Left renal cortex interstitium (tissue), 4 donors: ENCODE measurements around the gene RANGRF. TPM values are rescaled to one million over a fixed set of nuclear protein-coding genes. Genes with fewer than 3 reads are reported as not detected.

ENCODE experiments used
- polyA plus RNA-seq, 4 donors: library from polyadenylated mRNA; unstranded; fragments of 120-200 nt; gene quantifications; one replicate each; pipeline ENCODE4 v1.2.1, GENCODE V29; 2013; ENCODE audit not compliant: insufficient read length in 4 of 4

Gene RANGRF
- polyA plus RNA-seq, 4 donors: 27.8 to 36.7 (median 31.5) TPM

Other genes starting within 250 kb of the RANGRF start
- 1 to 10 TPM in 2 of 4 donors, under 1 TPM in 2; 0.84 to 1.8 (median 0.96) TPM for gene ALOX15B, start 249.6 kb upstream of the RANGRF start, polyA plus RNA-seq
- under 1 TPM; 0.65 to 0.99 (median 0.75) TPM for gene ALOX12B, start 201.0 kb upstream of the RANGRF start, polyA plus RNA-seq
- under 1 TPM in 1 of 4 donors, not detected in 3; 0.05 TPM for gene ALOXE3, start 170.2 kb upstream of the RANGRF start, polyA plus RNA-seq
- under 1 TPM in 1 of 4 donors, not detected in 3; 0.13 TPM for gene HES7, start 164.6 kb upstream of the RANGRF start, polyA plus RNA-seq
- gene PER1, start 136.3 kb upstream of the RANGRF start, polyA plus RNA-seq: 10 to 100 TPM; 19.7 to 37.7 (median 30.8) TPM
- gene VAMP2, start 125.7 kb upstream of the RANGRF start, polyA plus RNA-seq: 100 to 1,000 TPM; 107 to 139 (median 124) TPM
- 10 to 100 TPM; 24.1 to 25.9 (median 24.4) TPM for gene TMEM107, start 112.3 kb upstream of the RANGRF start, polyA plus RNA-seq
- gene BORCS6, start 98.5 kb upstream of the RANGRF start, polyA plus RNA-seq: 1 to 10 TPM; 3.7 to 6.5 (median 5.0) TPM
- gene AURKB, start 78.1 kb upstream of the RANGRF start, polyA plus RNA-seq: 10 to 100 TPM; 26.7 to 40.2 (median 36.0) TPM
- gene CTC1, start 40.6 kb upstream of the RANGRF start, polyA plus RNA-seq: 10 to 100 TPM; 19.1 to 41.3 (median 30.1) TPM
- 10 to 100 TPM; 37.3 to 51.0 (median 44.5) TPM for gene PFAS, start 39.4 kb upstream of the RANGRF start, polyA plus RNA-seq
- gene SLC25A35, start 6.7 kb downstream of the RANGRF start, polyA plus RNA-seq: 1 to 10 TPM; 4.2 to 4.8 (median 4.4) TPM
- gene ARHGEF15, start 21.6 kb downstream of the RANGRF start, polyA plus RNA-seq: 10 to 100 TPM; 15.0 to 20.4 (median 18.5) TPM
- not detected for gene ODF4, start 51.2 kb downstream of the RANGRF start, polyA plus RNA-seq
- 1,000 to 10,000 TPM; 2,416 to 3,586 (median 2,581) TPM for gene RPL26, start 94.5 kb downstream of the RANGRF start, polyA plus RNA-seq
- gene RNF222, start 109.2 kb downstream of the RANGRF start, polyA plus RNA-seq: under 1 TPM in 3 of 4 donors, not detected in 1; 0.04 to 0.27 (median 0.13) TPM
- 10 to 100 TPM; 30.3 to 57.9 (median 50.5) TPM for gene NDEL1, start 147.2 kb downstream of the RANGRF start, polyA plus RNA-seq